Neuronal stem cell (in vitro differentiated cells): ENCODE data around the gene KIF25. TPM values are rescaled to one million over a fixed set of nuclear protein-coding genes. Genes with fewer than 3 reads are reported as not detected.

Experiments
- DNase-seq: peaks from one replicate; pipeline ENCODE4 v3.0.0-alpha.2; 2013; ENCODE audit warnings: low spot score
- H2AFZ ChIP-seq: one replicate; pipeline ENCODE4 v1.6.1; 2013; ENCODE audit warnings: mild to moderate bottlenecking, low read length, inconsistent platforms
- H2AK5ac ChIP-seq: 2 replicates; pipeline ENCODE4 v1.6.1; 2013; ENCODE audit warnings: low read depth, mild to moderate bottlenecking, inconsistent platforms, low read length, moderate library complexity, mixed read lengths
- H2BK120ac ChIP-seq: 2 replicates; pipeline ENCODE4 v1.6.1; 2013; ENCODE audit warnings: low read depth, mild to moderate bottlenecking, inconsistent platforms, low read length, moderate library complexity, mixed read lengths
- H2BK12ac ChIP-seq: one replicate; pipeline ENCODE4 v1.6.1; 2013; ENCODE audit warnings: low read length, inconsistent platforms
- H2BK15ac ChIP-seq: 2 replicates; pipeline ENCODE4 v1.6.1; 2013; ENCODE audit warnings: mild to moderate bottlenecking, low read length, inconsistent platforms, mixed read lengths
- H2BK5ac ChIP-seq: one replicate; pipeline ENCODE4 v1.6.1; 2013; ENCODE audit warnings: inconsistent platforms, mild to moderate bottlenecking, low read length, moderate library complexity
- H3K14ac ChIP-seq: one replicate; pipeline ENCODE4 v1.6.1; 2013; ENCODE audit warnings: low read length, inconsistent platforms
- H3K18ac ChIP-seq: 2 replicates; pipeline ENCODE4 v1.6.1; 2013; ENCODE audit warnings: low read length, inconsistent platforms
- H3K23ac ChIP-seq: 2 replicates; pipeline ENCODE4 v1.6.1; 2013; ENCODE audit warnings: low read depth, mild to moderate bottlenecking, mixed read lengths, low read length, inconsistent platforms; ENCODE audit not compliant: poor library complexity
- H3K27ac ChIP-seq: replicated peaks from 3 replicates; pipeline ENCODE4 v1.5.1; 2013; ENCODE audit warnings: low read length, inconsistent platforms
- H3K27me3 ChIP-seq, 3 experiments: 2 replicates each; pipeline ENCODE4 v1.6.1; 2013; ENCODE audit warnings: low read length in 3 of 3, mild to moderate bottlenecking in 2 of 3, inconsistent platforms in 1 of 3, low read depth in 1 of 3, mixed read lengths in 1 of 3, moderate library complexity in 1 of 3; ENCODE audit not compliant: control insufficient read depth in 3 of 3, insufficient read depth in 3 of 3
- H3K36me3 ChIP-seq, 2 donors: replicated peaks in 1 of 2; 2 replicates each; pipeline ENCODE4 v1.6.1; 2013; ENCODE audit warnings: low read length in 2 of 2; ENCODE audit not compliant: control insufficient read depth in 2 of 2, insufficient read depth in 2 of 2
- H3K4ac ChIP-seq: 2 replicates; pipeline ENCODE4 v1.6.1; 2013; ENCODE audit warnings: inconsistent platforms, mild to moderate bottlenecking, low read length, moderate library complexity
- H3K4me1 ChIP-seq, 2 donors: 1 replicate in 1 of 2; 2 replicates in 1 of 2; pipeline ENCODE4 v1.6.1; 2013; ENCODE audit warnings: low read length in 2 of 2, low read depth in 1 of 2; ENCODE audit not compliant: control insufficient read depth in 2 of 2, insufficient read depth in 1 of 2
- H3K4me2 ChIP-seq: one replicate; pipeline ENCODE4 v1.6.1; 2013; ENCODE audit warnings: mild to moderate bottlenecking, low read length, inconsistent platforms; ENCODE audit not compliant: insufficient read depth, poor library complexity, severe bottlenecking
- H3K4me3 ChIP-seq, 2 donors: 2 replicates each; pipeline ENCODE4 v1.5.1; 2013; ENCODE audit warnings: low read length in 2 of 2, mild to moderate bottlenecking in 2 of 2, inconsistent platforms in 1 of 2, moderate library complexity in 1 of 2
- H3K79me1 ChIP-seq: one replicate; pipeline ENCODE4 v1.6.1; 2013; ENCODE audit warnings: low read depth, mild to moderate bottlenecking, inconsistent platforms, low read length, moderate library complexity
- H3K9ac ChIP-seq: one replicate; pipeline ENCODE4 v1.6.1; 2013; ENCODE audit warnings: mild to moderate bottlenecking, low read depth, low read length, inconsistent platforms; ENCODE audit not compliant: poor library complexity
- H3K9me3 ChIP-seq, 2 donors: replicated peaks in 1 of 2; 2 replicates each; pipeline versions ENCODE3 to v1.6.1; 2013; ENCODE audit warnings: low read length in 2 of 2, mild to moderate bottlenecking in 2 of 2, inconsistent platforms in 1 of 2, low read depth in 1 of 2, mixed read lengths in 1 of 2, moderate library complexity in 1 of 2; ENCODE audit not compliant: control insufficient read depth in 2 of 2, insufficient read depth in 1 of 2
- H4K8ac ChIP-seq: one replicate; pipeline ENCODE4 v1.6.1; 2013; ENCODE audit warnings: low read depth, mild to moderate bottlenecking, inconsistent platforms, low read length, moderate library complexity
- H4K91ac ChIP-seq: one replicate; pipeline ENCODE4 v1.6.1; 2013; ENCODE audit warnings: low read length, low read depth, mild to moderate bottlenecking, inconsistent platforms; ENCODE audit not compliant: poor library complexity
- WGBS, 2 donors: extraction: QIAGEN DNeasy Blood & Tissue Kit; methylation state at CpG; one replicate each; pipeline ENCODE4 v1.1.7; 2013; ENCODE audit warnings: missing lambda C conversion rate in 2 of 2, mixed read lengths in 1 of 2; ENCODE audit not compliant: insufficient read length in 2 of 2, insufficient replicate concordance in 1 of 2; ENCODE audit errors: extremely low coverage in 2 of 2; 5-methylcytosine and 5-hydroxymethylcytosine counted together
- polyA plus RNA-seq, 2 experiments: library from polyadenylated mRNA; stranded (reverse); fragments of 200-250 nt; gene quantifications; one replicate each; pipeline ENCODE4 v1.2.3, GENCODE V29; 2013

KIF25 gene
- 5.8 TPM for polyA plus RNA-seq (2013, experiment 1 of 2)
- 5.1 TPM for polyA plus RNA-seq (2013, experiment 2 of 2)

GRCh38 chr6:167997642-167998041, at the start of gene KIF25:
KIF25 (plus strand) TSS chr6:167997671; CDS start chr6:168029586, 31,915 bp downstream.
- peaks cover 0 to 7% of the 10 kb centered on the region in 2 donors for H3K4me1 ChIP-seq
- no peak within 1 kb of the TSS for H4K8ac ChIP-seq
- H3K4ac ChIP-seq: peak within 1 kb of the TSS; percentile 95
- peak within 1 kb of the TSS; percentile 38 for H4K91ac ChIP-seq
- H3K9me3 ChIP-seq: peaks cover 0 to 8% of the 10 kb centered on the region in 2 donors
- no peak within 1 kb of the TSS for H3K9ac ChIP-seq
- H2BK120ac ChIP-seq: peak within 1 kb of the TSS; percentile 82
- no CpG with 5 or more reads among the region's 9 CpGs for WGBS, 2 donors
- peak within 1 kb of the TSS; percentile 98 for H3K18ac ChIP-seq
- peak within 1 kb of the TSS; percentile 87 for H2BK5ac ChIP-seq
- DNase-seq: no peak
- peak within 1 kb of the TSS; percentile 51 for H3K27ac ChIP-seq
- peak within 1 kb of the TSS; percentile 90 for H2BK15ac ChIP-seq
- H2AFZ ChIP-seq: peak within 1 kb of the TSS; percentile 56
- no peaks in the 10 kb centered on the region for H3K36me3 ChIP-seq
- peaks cover 1% of the 10 kb centered on the region for H3K79me1 ChIP-seq
- H2AK5ac ChIP-seq: peak within 1 kb of the TSS; percentile 99
- no peak within 1 kb of the TSS for H3K4me2 ChIP-seq
- H3K23ac ChIP-seq: no peak within 1 kb of the TSS
- H3K14ac ChIP-seq: no peak within 1 kb of the TSS
- H3K4me3 ChIP-seq: peak within 1 kb of the TSS in 1 of 2 donors; percentile 17
- peak within 1 kb of the TSS; percentile 97 for H2BK12ac ChIP-seq
- H3K27me3 ChIP-seq: no peaks in the 10 kb centered on the region

DNA sequence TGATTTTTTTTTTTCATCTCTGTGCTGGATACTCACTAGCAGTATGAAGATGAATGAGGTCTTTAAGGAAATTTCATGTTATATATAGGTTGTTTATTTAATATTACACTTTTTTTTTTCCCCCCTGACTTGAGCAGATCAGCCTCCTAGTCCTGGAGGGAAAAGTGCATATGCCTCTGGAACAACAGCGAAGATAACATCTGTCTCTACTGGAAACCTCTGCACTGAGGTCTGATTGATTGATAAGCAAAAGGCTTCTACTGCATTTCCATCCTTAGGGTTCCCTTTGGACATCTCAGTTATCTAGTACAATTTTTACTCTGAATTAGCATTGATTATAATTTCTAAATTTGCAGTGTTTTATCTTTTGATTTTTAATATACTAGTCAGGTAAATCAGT, 49.8 kb upstream of the KIF25 start:
- no peak overlapping the region for H3K4ac ChIP-seq
- no peak overlapping the region for H2BK15ac ChIP-seq
- peaks cover 57 to 99% of the 10 kb centered on the region in 2 donors for H3K36me3 ChIP-seq
- DNase-seq: no peak
- WGBS, 2 donors: no CpG with 5 or more reads among the region's 1 CpG
- no peak overlapping the region for H2BK120ac ChIP-seq
- no peak overlapping the region for H3K18ac ChIP-seq
- no peak overlapping the region for H3K9ac ChIP-seq
- no peak overlapping the region for H2BK5ac ChIP-seq
- H3K27me3 ChIP-seq: no peaks in the 10 kb centered on the region
- H3K4me1 ChIP-seq: no peaks in the 10 kb centered on the region
- no peak overlapping the region for H2AFZ ChIP-seq
- no peak overlapping the region for H4K91ac ChIP-seq
- H4K8ac ChIP-seq: no peak overlapping the region
- H3K79me1 ChIP-seq: no peaks in the 10 kb centered on the region
- H3K9me3 ChIP-seq: no peaks in the 10 kb centered on the region
- H2AK5ac ChIP-seq: no peak overlapping the region
- H3K23ac ChIP-seq: no peak overlapping the region
- H3K4me3 ChIP-seq: no peak overlapping the region
- no peak overlapping the region for H3K14ac ChIP-seq
- no peak overlapping the region for H3K27ac ChIP-seq
- no peak overlapping the region for H2BK12ac ChIP-seq
- H3K4me2 ChIP-seq: no peak overlapping the region

DNA sequence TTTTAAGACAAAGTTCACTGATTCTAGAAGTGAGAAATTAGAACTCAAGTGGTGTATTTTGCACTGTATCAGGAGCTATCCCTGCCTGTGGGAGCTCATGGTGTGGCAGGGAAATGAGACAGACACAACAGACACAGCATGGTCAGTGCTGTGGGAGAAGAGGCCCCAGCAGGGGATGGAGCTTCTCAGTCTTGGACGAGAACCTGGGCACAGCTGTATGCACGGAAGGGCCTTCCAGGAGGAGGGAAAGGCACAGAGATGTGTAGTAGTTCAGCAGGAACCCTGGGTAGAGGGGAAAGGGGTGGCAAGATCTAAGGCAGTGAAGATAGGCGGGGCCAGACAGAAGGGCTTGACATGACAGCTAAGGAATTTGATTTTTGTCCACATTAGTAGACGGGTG, 48.8 kb upstream of the KIF25 start:
- Histone ChIP-seq H4K91ac (no peak overlapping the region), H3K4me1 (no peaks in the 10 kb centered on the region), H3K36me3 (peaks cover 54 to 99% of the 10 kb centered on the region in 2 donors), H2BK120ac (no peak overlapping the region), H2BK15ac (no peak overlapping the region), H3K79me1 (no peaks in the 10 kb centered on the region), H2AFZ (no peak overlapping the region), H2BK12ac (no peak overlapping the region), H4K8ac (no peak overlapping the region), H3K4me2 (no peak overlapping the region), H3K18ac (no peak overlapping the region), H3K23ac (no peak overlapping the region), H3K9ac (peak overlapping the region; percentile 10), H3K9me3 (no peaks in the 10 kb centered on the region), H3K4me3 (no peak overlapping the region), H3K27me3 (no peaks in the 10 kb centered on the region), H2AK5ac (no peak overlapping the region), H3K14ac (no peak overlapping the region), H3K4ac (no peak overlapping the region), H3K27ac (no peak overlapping the region), H2BK5ac (no peak overlapping the region)
- no peak for DNase-seq
- WGBS, 2 donors: no CpG with 5 or more reads among the region's 4 CpGs

DNA sequence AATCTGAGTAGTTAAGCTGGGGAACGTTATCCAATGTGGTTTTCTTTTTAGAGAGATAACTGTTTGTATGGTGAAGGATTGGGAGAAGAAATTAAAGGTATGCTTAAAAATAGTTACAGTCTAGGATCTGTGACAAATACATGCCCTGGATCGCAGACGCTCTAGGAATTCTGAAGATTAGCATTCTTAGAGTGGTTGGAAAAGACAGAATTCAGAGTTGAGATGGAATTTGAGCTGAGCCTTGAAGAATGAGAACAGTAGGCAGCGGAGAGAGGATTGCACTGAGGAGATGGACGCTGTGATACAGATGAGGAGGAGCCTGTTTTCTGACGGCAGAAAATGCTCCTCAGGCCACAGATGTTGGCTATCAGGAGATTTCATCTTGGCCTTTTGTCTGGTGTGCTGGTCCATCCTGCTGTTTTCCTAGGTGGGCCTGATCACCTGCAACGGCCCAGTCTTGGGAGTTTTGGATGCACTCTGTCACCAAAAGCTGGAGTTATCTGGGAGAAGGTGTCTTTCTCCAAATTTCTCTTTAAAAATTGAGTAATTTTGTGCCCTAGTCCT, 48.3 kb upstream of the KIF25 start:
- WGBS, 2 donors: 100% methylated on average over 1 of the region's 7 CpGs; no CpG with 5 or more reads in 1 of the 2 donors

More for the DNA sequence above, 48.3 kb upstream of the KIF25 start:
- no peak overlapping the region for H3K27ac ChIP-seq
- H3K79me1 ChIP-seq: no peaks in the 10 kb centered on the region
- no peak for DNase-seq
- H3K4me3 ChIP-seq: no peak overlapping the region
- H2AK5ac ChIP-seq: no peak overlapping the region
- no peak overlapping the region for H3K4ac ChIP-seq
- no peak overlapping the region for H2AFZ ChIP-seq
- no peak overlapping the region for H2BK12ac ChIP-seq
- H3K4me1 ChIP-seq: no peaks in the 10 kb centered on the region
- H3K9ac ChIP-seq: no peak overlapping the region
- H2BK120ac ChIP-seq: no peak overlapping the region
- H4K8ac ChIP-seq: no peak overlapping the region
- H3K27me3 ChIP-seq: no peaks in the 10 kb centered on the region
- no peak overlapping the region for H2BK15ac ChIP-seq
- H4K91ac ChIP-seq: no peak overlapping the region
- no peak overlapping the region for H3K4me2 ChIP-seq
- peaks cover 49 to 97% of the 10 kb centered on the region in 2 donors for H3K36me3 ChIP-seq
- H3K9me3 ChIP-seq: no peaks in the 10 kb centered on the region
- no peak overlapping the region for H3K14ac ChIP-seq
- no peak overlapping the region for H3K18ac ChIP-seq
- no peak overlapping the region for H2BK5ac ChIP-seq
- H3K23ac ChIP-seq: no peak overlapping the region
